NCI-H128 (cell line): Measurements from ENCODE around the gene ZNF846.
"Not testable (repeated sequence)": the region's sequence is repeated elsewhere in the genome, so short reads cannot be mapped to it uniquely, and the experiment has no call there.

Source experiments
- DNase-seq: peaks from one replicate; lab custom pipeline; 2025; ENCODE audit not compliant: unreplicated experiment; lab: John Stamatoyannopoulos, UW

The ZNF846 gene

GRCh38 chr19:9785367-9786331, 17.1 kb upstream of the ZNF846 start:
- DNase-seq: peak; percentile 89

- not testable (repeated sequence) for DNase-seq
These were observed 15.6 kb upstream of the ZNF846 start for GRCh38 chr19:9784163-9784496.

GRCh38 chr19:9782338-9782737, 13.8 kb upstream of the ZNF846 start:
- no peak for DNase-seq

GRCh38 chr19:9757544-9758501, 10.7 kb downstream of the ZNF846 start:
- DNase-seq: no peak

GRCh38 chr19:9752701-9753443, 15.7 kb downstream of the ZNF846 start:
- no peak for DNase-seq

- DNase-seq: no peak
These were observed 17.1 kb downstream of the ZNF846 start for GRCh38 chr19:9751446-9751845.

GRCh38 chr19:9741476-9742171, 26.9 kb downstream of the ZNF846 start:
- DNase-seq: no peak

GRCh38 chr19:9735986-9736385, 32.6 kb downstream of the ZNF846 start:
- DNase-seq: no peak

- DNase-seq: not testable (repeated sequence)
These were observed 38.5 kb downstream of the ZNF846 start for GRCh38 chr19:9730056-9730455.

GRCh38 chr19:9729162-9729561, 39.4 kb downstream of the ZNF846 start:
- no peak for DNase-seq

- DNase-seq: no peak
These were observed 40.9 kb downstream of the ZNF846 start for GRCh38 chr19:9727644-9728043.

GRCh38 chr19:9725508-9726201, 42.9 kb downstream of the ZNF846 start:
- DNase-seq: not testable (repeated sequence)

- DNase-seq: no peak
These were observed 44.4 kb downstream of the ZNF846 start for GRCh38 chr19:9724157-9724556.

- DNase-seq: no peak
These were observed 46.7 kb downstream of the ZNF846 start for GRCh38 chr19:9721861-9722260.

- no peak for DNase-seq
These were observed 48.0 kb downstream of the ZNF846 start for GRCh38 chr19:9720541-9720940.

GRCh38 chr19:9711815-9712214, 56.7 kb downstream of the ZNF846 start:
- DNase-seq: no peak

- no peak for DNase-seq
These were observed 59.2 kb downstream of the ZNF846 start for GRCh38 chr19:9709305-9709704.

- no peak for DNase-seq
These were observed 62.7 kb downstream of the ZNF846 start for GRCh38 chr19:9705836-9706235.

GRCh38 chr19:9702186-9702585, 66.4 kb downstream of the ZNF846 start:
- no peak for DNase-seq
